BLaER1 (cell line): ENCODE data around the gene NAA20.

Experiments
- H3K27ac ChIP-seq: shearing (Covaris generic); formaldehyde crosslinking; 2 replicates; pipeline ENCODE4 v1.8.1; 2022
- H3K27me3 ChIP-seq: shearing (Covaris generic); formaldehyde crosslinking; 2 replicates; pipeline ENCODE4 v1.8.1; 2022
- H3K36me3 ChIP-seq: shearing (Covaris generic); formaldehyde crosslinking; 2 replicates; pipeline ENCODE4 v1.8.1; 2022
- H3K4me1 ChIP-seq: shearing (Covaris generic); formaldehyde crosslinking; 2 replicates; pipeline ENCODE4 v1.8.1; 2022
- H3K4me2 ChIP-seq: shearing (Covaris generic); formaldehyde crosslinking; 2 replicates; pipeline ENCODE4 v1.8.1; 2022
- H3K4me3 ChIP-seq: shearing (Covaris generic); formaldehyde crosslinking; 2 replicates; pipeline ENCODE4 v1.8.1; 2022
- H3K9ac ChIP-seq: shearing (Covaris generic); formaldehyde crosslinking; 2 replicates; pipeline ENCODE4 v1.8.1; 2022
- H3K9me3 ChIP-seq: shearing (Covaris generic); formaldehyde crosslinking; 2 replicates; pipeline ENCODE4 v1.8.1; 2022
- H4K20me1 ChIP-seq: shearing (Covaris generic); formaldehyde crosslinking; 2 replicates; pipeline ENCODE4 v1.8.1; 2022
- Cebpa-rat ChIP-seq: shearing (Covaris generic); IDR thresholded peaks from 2 replicates; pipeline ENCODE4 v1.8.1; 2022

Gene NAA20

DNA sequence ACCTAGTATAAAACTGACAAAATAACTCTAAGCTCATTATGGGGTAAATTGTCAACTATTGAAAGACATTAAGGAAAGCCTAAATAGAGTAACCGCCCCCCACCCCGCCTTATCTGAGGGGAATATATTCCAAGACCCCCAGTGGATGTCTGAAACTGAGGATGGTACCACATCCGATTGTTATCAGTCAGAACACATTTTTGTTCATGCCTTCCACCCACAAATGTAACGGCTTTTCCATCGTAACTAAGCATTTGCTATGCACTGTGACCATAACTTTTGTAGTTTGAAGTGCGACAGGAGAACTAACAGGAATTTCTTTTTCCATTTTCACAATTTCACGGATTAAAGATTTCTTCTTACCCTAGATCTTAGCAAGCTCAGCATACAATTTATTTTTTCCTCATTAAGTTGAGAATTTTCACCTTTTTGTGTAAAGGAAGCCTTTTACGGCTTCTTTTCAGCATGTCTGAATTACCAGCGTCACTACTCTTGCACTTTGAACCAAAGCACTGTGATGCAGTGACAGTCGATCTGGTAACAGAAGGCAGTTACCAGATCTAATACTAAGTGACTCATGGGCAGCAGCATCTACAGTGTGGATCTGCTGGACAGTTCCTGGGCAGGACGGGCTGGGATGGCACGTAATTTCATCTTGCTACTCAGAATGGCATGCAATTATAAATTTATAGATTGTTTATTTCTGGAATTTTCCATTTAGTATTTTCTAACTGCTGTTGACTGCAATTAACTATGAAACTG lies 47.0 kb downstream of the NAA20 start:
- no peak for TF ChIP-seq Cebpa-rat
- no peak overlapping the region for H3K9ac ChIP-seq
- H3K36me3 ChIP-seq = no peaks in the 10 kb centered on the region

DNA sequence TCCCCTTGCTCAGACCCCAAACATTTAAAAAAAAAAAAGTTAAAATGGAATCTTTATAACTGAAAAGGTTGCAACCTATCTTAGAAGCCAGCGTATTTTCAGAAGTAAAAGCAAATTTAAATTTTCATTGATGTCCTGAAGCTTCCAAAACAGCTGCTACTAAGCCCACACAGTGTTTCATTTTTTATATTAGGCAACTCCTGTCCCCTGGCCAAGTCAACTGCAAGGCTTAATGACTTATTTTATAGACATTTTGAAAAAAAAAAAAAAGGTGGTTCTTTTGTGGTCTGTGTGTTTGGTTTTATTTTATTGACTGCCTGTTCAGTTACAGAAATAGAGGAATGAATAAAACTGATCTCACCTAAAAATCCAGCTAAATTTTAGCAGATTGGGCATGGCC lies 48.2 kb downstream of the NAA20 start:
- Histone ChIP-seq H3K27ac (no peak overlapping the region), H3K9ac (no peak overlapping the region), H3K4me1 (peaks cover 19% of the 10 kb centered on the region), H3K4me2 (0 out of 2 replicates have a peak overlapping the region, but pooled peaks have one; percentile 21), H4K20me1 (no peaks in the 10 kb centered on the region), H3K36me3 (no peaks in the 10 kb centered on the region), H3K4me3 (no peak overlapping the region), H3K27me3 (no peaks in the 10 kb centered on the region), H3K9me3 (peaks cover 10% of the 10 kb centered on the region)
- TF ChIP-seq Cebpa-rat = no peak

More for the DNA sequence above, 47.0 kb downstream of the NAA20 start:
- no peak overlapping the region for H3K4me3 ChIP-seq
- H3K4me2 ChIP-seq = peak overlapping the region; percentile 10
- no peaks in the 10 kb centered on the region for H3K27me3 ChIP-seq
- peaks cover 19% of the 10 kb centered on the region for H3K4me1 ChIP-seq
- no peaks in the 10 kb centered on the region for H4K20me1 ChIP-seq
- H3K27ac ChIP-seq = no peak overlapping the region
- H3K9me3 ChIP-seq = peaks cover 10% of the 10 kb centered on the region

DNA sequence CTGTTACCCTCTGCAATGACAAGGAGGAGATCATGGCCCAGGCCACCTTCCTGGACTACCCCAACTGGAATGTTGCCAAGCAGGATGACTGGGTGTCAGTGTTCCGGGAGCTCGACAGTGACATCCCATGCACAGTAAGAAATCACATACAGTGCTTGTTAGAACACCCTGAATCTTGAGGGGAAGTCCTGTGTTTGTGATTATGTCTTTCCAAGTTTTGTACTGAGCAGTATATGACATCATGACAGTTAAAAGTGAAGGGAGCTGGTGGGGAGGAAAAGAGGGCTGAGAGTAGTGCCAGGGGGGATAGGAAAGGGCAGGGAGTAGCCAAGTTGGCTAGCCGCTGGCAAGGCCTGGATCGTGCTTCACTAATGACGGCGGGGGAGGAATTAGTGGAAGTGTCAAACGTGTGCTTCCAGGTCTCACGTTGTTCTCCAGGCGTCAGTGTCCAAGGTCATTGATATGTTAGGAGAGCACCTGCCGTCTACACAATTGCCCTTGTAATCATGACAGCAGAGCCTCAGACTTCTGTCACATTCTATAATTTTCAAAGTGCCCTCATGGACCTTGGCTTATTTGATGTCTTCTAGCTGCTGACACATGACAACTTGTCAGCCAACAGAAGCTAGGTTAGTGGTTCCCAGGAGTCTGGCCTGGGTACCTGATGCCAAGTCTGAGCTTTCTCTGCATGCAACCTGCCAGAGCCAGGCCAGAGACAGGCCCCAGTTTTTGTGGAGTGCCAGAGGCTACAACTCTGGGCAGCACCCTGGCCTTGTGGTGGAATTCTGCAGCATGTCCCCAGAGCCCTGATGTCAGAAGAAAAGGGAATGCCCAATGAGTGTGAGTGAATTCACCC lies 53.9 kb downstream of the NAA20 start:
- H3K27me3 ChIP-seq = no peaks in the 10 kb centered on the region
- no peak overlapping the region for H3K9ac ChIP-seq
- H3K4me1 ChIP-seq = peaks cover 4% of the 10 kb centered on the region
- H3K36me3 ChIP-seq = no peaks in the 10 kb centered on the region
- H4K20me1 ChIP-seq = no peaks in the 10 kb centered on the region
- no peak overlapping the region for H3K27ac ChIP-seq
- TF ChIP-seq Cebpa-rat = no peak
- no peak overlapping the region for H3K4me3 ChIP-seq
- no peak overlapping the region for H3K4me2 ChIP-seq
- no peaks in the 10 kb centered on the region for H3K9me3 ChIP-seq

DNA sequence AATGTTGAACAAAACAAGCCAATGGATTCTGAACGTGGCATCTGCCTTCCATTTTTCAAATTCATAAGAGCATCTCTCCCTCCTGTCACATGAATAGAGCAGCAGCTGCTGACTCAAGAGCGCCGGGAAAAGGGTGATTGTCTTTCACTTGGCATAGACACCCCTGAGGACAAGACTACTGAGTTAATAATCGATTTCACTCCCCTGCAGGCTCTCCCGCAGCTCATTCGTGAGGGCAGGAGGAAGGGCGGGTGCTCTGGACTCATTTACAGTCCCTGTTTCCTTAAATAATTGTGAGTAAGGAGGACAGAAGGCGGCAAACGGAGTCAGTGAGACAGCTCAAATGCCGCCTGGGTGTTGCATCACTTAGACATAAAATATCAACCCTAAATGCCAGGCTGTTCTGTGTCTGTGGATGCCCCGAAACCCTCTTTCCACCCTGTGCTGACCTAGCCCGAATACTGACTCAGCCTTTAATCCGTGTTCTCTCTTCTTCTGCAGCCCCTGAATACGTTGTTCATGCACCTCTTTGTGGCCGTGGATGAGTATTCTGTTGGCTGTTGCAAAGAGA lies 56.7 kb downstream of the NAA20 start:
- H3K4me2 ChIP-seq = no peak overlapping the region
- H3K4me1 ChIP-seq = peaks cover 12% of the 10 kb centered on the region
- no peak for TF ChIP-seq Cebpa-rat
- no peaks in the 10 kb centered on the region for H4K20me1 ChIP-seq
- no peak overlapping the region for H3K4me3 ChIP-seq
- no peak overlapping the region for H3K27ac ChIP-seq
- no peaks in the 10 kb centered on the region for H3K36me3 ChIP-seq
- no peaks in the 10 kb centered on the region for H3K9me3 ChIP-seq
- H3K27me3 ChIP-seq = no peaks in the 10 kb centered on the region
- H3K9ac ChIP-seq = no peak overlapping the region

DNA sequence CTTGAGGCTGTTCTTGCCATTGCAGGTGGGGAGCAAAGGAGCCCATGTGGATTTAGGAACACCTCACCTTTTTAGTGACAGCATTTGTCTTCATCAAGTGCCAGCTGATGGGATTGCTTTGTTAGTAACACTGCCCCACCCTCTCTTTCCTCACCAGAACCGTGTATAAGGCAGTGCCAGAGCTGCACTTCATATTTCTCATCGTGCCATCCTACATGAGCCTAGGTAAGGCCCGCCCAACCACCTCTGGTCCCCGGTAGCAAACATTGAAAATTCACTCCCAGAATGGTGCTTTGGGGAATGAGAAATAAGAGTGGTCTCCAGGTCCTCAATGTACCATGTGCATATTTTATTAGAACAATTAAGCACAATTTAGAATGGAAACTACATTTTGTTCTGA lies 57.9 kb downstream of the NAA20 start:
- H3K4me2 ChIP-seq = no peak overlapping the region
- TF ChIP-seq Cebpa-rat = no peak
- peaks cover 12% of the 10 kb centered on the region for H3K4me1 ChIP-seq
- H3K27me3 ChIP-seq = no peaks in the 10 kb centered on the region
- H3K4me3 ChIP-seq = no peak overlapping the region
- H3K9ac ChIP-seq = no peak overlapping the region
- no peaks in the 10 kb centered on the region for H3K36me3 ChIP-seq
- no peaks in the 10 kb centered on the region for H4K20me1 ChIP-seq
- H3K27ac ChIP-seq = no peak overlapping the region
- H3K9me3 ChIP-seq = no peaks in the 10 kb centered on the region

DNA sequence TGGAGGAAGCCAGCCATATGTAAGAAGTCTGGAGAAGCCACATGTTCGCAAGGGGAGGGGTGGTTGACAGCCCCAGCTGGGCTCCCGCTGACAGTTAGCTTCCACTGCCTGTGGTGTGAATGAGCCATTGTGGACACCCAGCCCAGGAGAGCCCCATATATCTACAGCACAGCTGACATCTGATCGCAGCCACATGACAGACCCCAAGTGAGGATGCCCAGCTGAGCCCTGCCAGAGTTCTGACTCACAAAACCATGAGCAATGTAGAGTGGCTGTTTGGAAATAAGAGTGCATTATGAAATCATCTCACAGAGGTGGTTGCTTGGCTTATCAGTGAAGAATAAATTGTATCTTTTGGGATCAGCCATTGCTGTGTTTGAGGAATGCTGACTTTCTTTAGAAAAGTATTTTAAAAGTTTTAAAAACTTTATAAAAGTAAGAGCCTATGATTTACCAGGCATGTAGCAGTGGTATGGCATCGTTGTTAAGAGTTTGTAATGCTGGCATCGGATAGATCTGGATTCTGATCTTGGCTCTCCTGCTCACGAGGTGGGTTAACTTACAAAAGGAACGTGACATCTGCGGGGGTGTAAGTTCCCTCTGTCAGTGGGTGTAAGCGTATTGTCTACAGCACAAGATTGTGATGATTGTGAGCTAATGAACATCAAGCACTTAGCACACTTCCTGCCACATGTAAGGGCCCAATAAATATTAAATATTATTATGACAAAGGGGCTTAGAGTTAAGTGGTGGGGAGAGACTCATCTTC lies 59.3 kb downstream of the NAA20 start:
- Histone ChIP-seq H3K4me1 (peaks cover 12% of the 10 kb centered on the region), H3K27ac (no peak overlapping the region), H3K36me3 (no peaks in the 10 kb centered on the region), H3K4me2 (peak overlapping the region; percentile 38; the same call in 1 of the 2 replicates), H3K9me3 (no peaks in the 10 kb centered on the region), H4K20me1 (no peaks in the 10 kb centered on the region), H3K27me3 (no peaks in the 10 kb centered on the region), H3K4me3 (no peak overlapping the region), H3K9ac (no peak overlapping the region)
- TF ChIP-seq Cebpa-rat = no peak

DNA sequence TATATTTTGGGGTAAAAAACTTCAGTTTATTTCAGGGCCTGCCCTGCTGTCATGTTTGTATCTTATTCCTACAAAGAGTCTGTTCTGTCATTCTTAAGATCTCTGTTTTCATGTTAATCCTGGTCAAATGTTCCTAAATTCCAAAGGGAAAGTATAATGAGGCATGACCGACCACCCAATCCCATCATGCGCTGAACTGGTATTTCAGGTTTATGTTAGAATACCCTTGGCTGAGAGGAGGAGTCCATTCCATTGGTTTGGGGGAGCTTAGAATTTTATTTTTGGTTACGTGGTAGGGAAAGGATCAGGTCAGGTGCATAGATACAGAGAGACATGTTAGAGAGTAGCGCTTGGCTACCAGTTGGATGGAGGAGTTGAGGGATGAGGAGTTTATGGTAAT lies 60.9 kb downstream of the NAA20 start:
- Histone ChIP-seq H3K4me3 (no peak overlapping the region), H3K27ac (no peak overlapping the region), H3K9me3 (no peaks in the 10 kb centered on the region), H3K9ac (no peak overlapping the region), H4K20me1 (no peaks in the 10 kb centered on the region), H3K36me3 (no peaks in the 10 kb centered on the region), H3K4me1 (peaks cover 12% of the 10 kb centered on the region), H3K4me2 (no peak overlapping the region), H3K27me3 (no peaks in the 10 kb centered on the region)
- no peak for TF ChIP-seq Cebpa-rat

DNA sequence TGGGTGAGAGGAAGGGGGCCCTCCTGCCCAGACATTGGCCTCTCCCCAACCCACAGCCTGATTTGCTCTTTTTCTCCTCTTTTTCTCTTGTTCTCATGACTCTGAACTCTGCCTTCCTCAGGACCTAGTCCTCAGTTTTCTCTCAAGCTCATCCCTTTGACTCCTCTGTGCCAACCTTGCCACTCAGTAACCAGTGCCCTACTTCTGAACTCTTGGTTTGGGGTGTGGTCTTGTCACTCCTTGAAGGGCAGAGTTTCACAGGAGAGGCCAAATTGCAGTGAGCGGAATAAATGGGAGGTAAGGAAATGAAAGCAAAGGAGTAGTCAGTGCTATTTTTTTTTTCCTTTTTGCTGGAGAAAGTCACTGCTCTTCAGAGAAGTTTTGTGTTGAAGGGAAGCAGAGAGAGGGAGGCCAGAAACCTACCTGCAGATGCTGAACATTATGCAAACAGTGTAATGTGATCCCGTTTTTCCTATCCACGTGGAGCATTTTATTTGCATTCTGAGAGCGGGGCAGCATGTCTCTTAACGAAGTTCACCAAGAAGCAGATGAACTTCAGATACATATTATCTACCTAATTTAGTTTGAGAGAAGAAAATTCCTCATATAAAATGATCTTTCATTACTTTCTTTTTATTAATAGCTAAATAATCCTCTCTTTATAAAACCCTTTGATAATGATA lies 62.1 kb downstream of the NAA20 start:
- TF ChIP-seq Cebpa-rat = no peak
- Histone ChIP-seq H4K20me1 (no peaks in the 10 kb centered on the region), H3K4me2 (no peak overlapping the region), H3K9ac (no peak overlapping the region), H3K4me3 (no peak overlapping the region), H3K4me1 (peaks cover 12% of the 10 kb centered on the region), H3K27ac (no peak overlapping the region), H3K36me3 (no peaks in the 10 kb centered on the region), H3K27me3 (no peaks in the 10 kb centered on the region), H3K9me3 (no peaks in the 10 kb centered on the region)
